GM10847 (cell line): Measurements from ENCODE around the gene SMC3.

Source experiments
- POLR2A ChIP-seq: IDR thresholded peaks from 2 replicates; pipeline ENCODE4 v1.6.1; 2011; ENCODE audit not compliant: insufficient read length; ENCODE audit errors: extremely low read depth

SMC3 gene

GRCh38 chr10:110625951-110626855 lies 58.7 kb downstream of the SMC3 start:
- no peak for TF ChIP-seq POLR2A

GRCh38 chr10:110628161-110628560 lies 60.7 kb downstream of the SMC3 start:
- TF ChIP-seq POLR2A, result no peak

GRCh38 chr10:110629680-110630191 lies 62.2 kb downstream of the SMC3 start:
- TF ChIP-seq POLR2A, result no peak

- TF ChIP-seq POLR2A, result no peak
Measured at GRCh38 chr10:110631934-110632333, 64.4 kb downstream of the SMC3 start.

- no peak for TF ChIP-seq POLR2A
Measured at GRCh38 chr10:110632591-110633215, 65.2 kb downstream of the SMC3 start.

GRCh38 chr10:110634527-110635209 lies 67.2 kb downstream of the SMC3 start:
- no peak for TF ChIP-seq POLR2A

GRCh38 chr10:110636572-110636931 lies 69.1 kb downstream of the SMC3 start:
- TF ChIP-seq POLR2A, result no peak

- TF ChIP-seq POLR2A, result no peak
Measured at GRCh38 chr10:110636932-110637557, 69.5 kb downstream of the SMC3 start.

GRCh38 chr10:110637558-110638053 lies 70.1 kb downstream of the SMC3 start:
- no peak for TF ChIP-seq POLR2A

- no peak for TF ChIP-seq POLR2A
Measured at GRCh38 chr10:110638319-110638718, 70.8 kb downstream of the SMC3 start.

GRCh38 chr10:110641256-110641655 lies 73.8 kb downstream of the SMC3 start:
- TF ChIP-seq POLR2A, result no peak

GRCh38 chr10:110642204-110643034 lies 74.9 kb downstream of the SMC3 start:
- no peak for TF ChIP-seq POLR2A

- no peak for TF ChIP-seq POLR2A
Measured at GRCh38 chr10:110643035-110643652, 75.6 kb downstream of the SMC3 start.
